ENCODE data around the gene MICOS13.

The MICOS13 gene

GRCh38 chr19:5667751-5668271, 12.5 kb downstream of the MICOS13 start:
- DNase-seq (ENCODE audit: low read depth in 2 of 2) = no peak

- no peak for DNase-seq (ENCODE audit: low read depth in 2 of 2)
These were observed 13.2 kb downstream of the MICOS13 start for GRCh38 chr19:5666921-5667610.

GRCh38 chr19:5665781-5666513, 14.4 kb downstream of the MICOS13 start:
- no peak for DNase-seq (ENCODE audit: low read depth in 2 of 2)

GRCh38 chr19:5664515-5664914, 15.8 kb downstream of the MICOS13 start:
- DNase-seq (ENCODE audit: low read depth in 2 of 2) = no peak

- DNase-seq (ENCODE audit: low read depth in 2 of 2) = no peak
These were observed 16.4 kb downstream of the MICOS13 start for GRCh38 chr19:5663904-5664303.

GRCh38 chr19:5661483-5661882, 18.8 kb downstream of the MICOS13 start:
- DNase-seq (ENCODE audit: low read depth in 2 of 2) = no peak

- no peak for DNase-seq (ENCODE audit: low read depth in 2 of 2)
These were observed 24.9 kb downstream of the MICOS13 start for GRCh38 chr19:5655412-5655811.

- no peak for DNase-seq (ENCODE audit: low read depth in 2 of 2)
These were observed 25.4 kb downstream of the MICOS13 start for GRCh38 chr19:5654931-5655330.

GRCh38 chr19:5652261-5652660, 28.1 kb downstream of the MICOS13 start:
- DNase-seq (ENCODE audit: low read depth in 2 of 2) = no peak

- no peak for DNase-seq (ENCODE audit: low read depth in 2 of 2)
These were observed 29.0 kb downstream of the MICOS13 start for GRCh38 chr19:5651361-5651760.

- DNase-seq (ENCODE audit: low read depth in 2 of 2) = no peak
These were observed 31.9 kb downstream of the MICOS13 start for GRCh38 chr19:5648464-5648863.

GRCh38 chr19:5646703-5647102, 33.6 kb downstream of the MICOS13 start:
- DNase-seq (ENCODE audit: low read depth in 2 of 2) = no peak

GRCh38 chr19:5645409-5645808, 34.9 kb downstream of the MICOS13 start:
- no peak for DNase-seq (ENCODE audit: low read depth in 2 of 2)

GRCh38 chr19:5644037-5644436, 36.3 kb downstream of the MICOS13 start:
- no peak for DNase-seq (ENCODE audit: low read depth in 2 of 2)

GRCh38 chr19:5643060-5643459, 37.3 kb downstream of the MICOS13 start:
- no peak for DNase-seq (ENCODE audit: low read depth in 2 of 2)

GRCh38 chr19:5642204-5642603, 38.1 kb downstream of the MICOS13 start:
- DNase-seq (ENCODE audit: low read depth in 2 of 2) = no peak

- DNase-seq (ENCODE audit: low read depth in 2 of 2) = no peak
These were observed 39.1 kb downstream of the MICOS13 start for GRCh38 chr19:5641171-5641570.

- no peak for DNase-seq (ENCODE audit: low read depth in 2 of 2)
These were observed 42.3 kb downstream of the MICOS13 start for GRCh38 chr19:5637971-5638370.

GRCh38 chr19:5635427-5635826, 44.9 kb downstream of the MICOS13 start:
- no peak for DNase-seq (ENCODE audit: low read depth in 2 of 2)

- no peak for DNase-seq (ENCODE audit: low read depth in 2 of 2)
These were observed 47.7 kb downstream of the MICOS13 start for GRCh38 chr19:5632657-5633056.

- no peak for DNase-seq (ENCODE audit: low read depth in 2 of 2)
These were observed 48.1 kb downstream of the MICOS13 start for GRCh38 chr19:5632241-5632612.

- DNase-seq (ENCODE audit: low read depth in 2 of 2) = no peak
These were observed 48.6 kb downstream of the MICOS13 start for GRCh38 chr19:5631567-5632240.

All from stimulated activated CD8-positive, alpha-beta memory T cell treated with anti-CD3 and anti-CD28 coated beads, Interleukin-2, amount 100 ng/mL, for 48 hours (primary cell).